IMR-90 (cell line): Measurements from ENCODE around the gene AGT.

Experiments
- BHLHE40 ChIP-seq: fragments of 150-350 bp; IDR thresholded peaks from 2 replicates; pipeline ENCODE4 v1.6.1; 2016; ENCODE audit warnings: mild to moderate bottlenecking, low read depth, low read length
- CEBPB ChIP-seq: IDR thresholded peaks from 2 replicates; pipeline ENCODE4 v1.6.1; 2012; ENCODE audit warnings: low read depth, low read length, improper control_type of control experiment
- ELK1 ChIP-seq: fragments of 150-350 bp; IDR thresholded peaks from 2 replicates; pipeline ENCODE4 v1.6.1; 2016; ENCODE audit warnings: low read depth, mild to moderate bottlenecking, low read length, moderate library complexity, borderline replicate concordance
- POLR2A ChIP-seq: IDR thresholded peaks from 2 replicates; pipeline ENCODE4 v1.6.1; 2012; ENCODE audit warnings: mild to moderate bottlenecking, low read depth, low read length
- RAD21 ChIP-seq: IDR thresholded peaks from 2 replicates; pipeline ENCODE4 v1.6.1; 2012; ENCODE audit warnings: low read length, improper control_type of control experiment
- RCOR1 ChIP-seq: IDR thresholded peaks from 2 replicates; pipeline ENCODE4 v1.6.1; 2012; ENCODE audit warnings: mild to moderate bottlenecking, low read length, improper control_type of control experiment; ENCODE audit not compliant: insufficient replicate concordance
- RFX5 ChIP-seq: IDR thresholded peaks from 2 replicates; pipeline ENCODE4 v1.8.0; 2012; ENCODE audit warnings: low read depth, mild to moderate bottlenecking, low read length, moderate library complexity
- TF ChIP-seq, protein P1 (sequence below): conservative IDR thresholded peaks from 2 replicates; pipeline ENCODE4 v1.5.1; 2012; ENCODE audit warnings: mild to moderate bottlenecking, low read depth, low read length, improper control_type of control experiment

DNA sequence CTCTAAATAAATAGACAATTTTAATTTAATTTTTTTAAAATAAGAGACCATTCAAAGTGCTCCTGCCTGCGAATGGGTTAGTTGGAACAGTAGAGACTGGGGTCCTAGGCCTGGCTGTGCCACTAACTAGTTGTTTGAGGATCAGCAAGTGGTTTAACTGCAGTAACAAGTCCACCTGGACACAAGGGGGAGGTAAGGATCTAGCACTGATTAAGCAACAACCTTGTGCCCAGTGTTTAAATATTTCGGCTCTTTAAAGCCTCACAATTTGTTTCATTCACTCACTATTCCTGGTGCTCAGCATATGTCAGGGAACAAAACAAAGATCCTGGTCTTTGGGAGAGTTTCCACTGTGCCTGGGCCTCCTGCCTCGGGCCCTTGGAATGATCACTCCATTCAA is 1.6 kb upstream of the AGT start:
- TF ChIP-seq CEBPB, result no peak
- no peak for TF ChIP-seq POLR2A
- TF ChIP-seq, protein P1, sequence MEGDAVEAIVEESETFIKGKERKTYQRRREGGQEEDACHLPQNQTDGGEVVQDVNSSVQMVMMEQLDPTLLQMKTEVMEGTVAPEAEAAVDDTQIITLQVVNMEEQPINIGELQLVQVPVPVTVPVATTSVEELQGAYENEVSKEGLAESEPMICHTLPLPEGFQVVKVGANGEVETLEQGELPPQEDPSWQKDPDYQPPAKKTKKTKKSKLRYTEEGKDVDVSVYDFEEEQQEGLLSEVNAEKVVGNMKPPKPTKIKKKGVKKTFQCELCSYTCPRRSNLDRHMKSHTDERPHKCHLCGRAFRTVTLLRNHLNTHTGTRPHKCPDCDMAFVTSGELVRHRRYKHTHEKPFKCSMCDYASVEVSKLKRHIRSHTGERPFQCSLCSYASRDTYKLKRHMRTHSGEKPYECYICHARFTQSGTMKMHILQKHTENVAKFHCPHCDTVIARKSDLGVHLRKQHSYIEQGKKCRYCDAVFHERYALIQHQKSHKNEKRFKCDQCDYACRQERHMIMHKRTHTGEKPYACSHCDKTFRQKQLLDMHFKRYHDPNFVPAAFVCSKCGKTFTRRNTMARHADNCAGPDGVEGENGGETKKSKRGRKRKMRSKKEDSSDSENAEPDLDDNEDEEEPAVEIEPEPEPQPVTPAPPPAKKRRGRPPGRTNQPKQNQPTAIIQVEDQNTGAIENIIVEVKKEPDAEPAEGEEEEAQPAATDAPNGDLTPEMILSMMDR, result no peak
- no peak for TF ChIP-seq ELK1
- TF ChIP-seq RAD21, result no peak
- no peak for TF ChIP-seq RFX5
- no peak for TF ChIP-seq BHLHE40
- no peak for TF ChIP-seq RCOR1
